GM19099 (cell line): ENCODE data around the gene PRDM11.

Experiments used
- POLR2A ChIP-seq: IDR thresholded peaks from 3 replicates; pipeline ENCODE4 v1.6.1; 2011; ENCODE audit warnings: low read depth; ENCODE audit not compliant: insufficient read length; ENCODE audit errors: extremely low read depth

The PRDM11 gene

GRCh38 chr11:45246241-45246640, 99.8 kb downstream of the PRDM11 start:
- TF ChIP-seq POLR2A = no peak

GRCh38 chr11:45247433-45247832, 101.0 kb downstream of the PRDM11 start:
- TF ChIP-seq POLR2A = no peak

- no peak for TF ChIP-seq POLR2A
These were observed 102.1 kb downstream of the PRDM11 start for GRCh38 chr11:45248501-45249011.

GRCh38 chr11:45250035-45250718, 103.7 kb downstream of the PRDM11 start:
- no peak for TF ChIP-seq POLR2A

GRCh38 chr11:45252134-45252856, 105.9 kb downstream of the PRDM11 start:
- TF ChIP-seq POLR2A = no peak

- TF ChIP-seq POLR2A = no peak
These were observed 106.4 kb downstream of the PRDM11 start for GRCh38 chr11:45252877-45253276.

- no peak for TF ChIP-seq POLR2A
These were observed 107.2 kb downstream of the PRDM11 start for GRCh38 chr11:45253640-45254039.

- TF ChIP-seq POLR2A = no peak
These were observed 107.6 kb downstream of the PRDM11 start for GRCh38 chr11:45254070-45254469.

GRCh38 chr11:45258982-45259530, 112.6 kb downstream of the PRDM11 start:
- no peak for TF ChIP-seq POLR2A

- TF ChIP-seq POLR2A = no peak
These were observed 113.2 kb downstream of the PRDM11 start for GRCh38 chr11:45259592-45259991.

- TF ChIP-seq POLR2A = no peak
These were observed 113.6 kb downstream of the PRDM11 start for GRCh38 chr11:45260071-45260470.

GRCh38 chr11:45262900-45263299, 116.5 kb downstream of the PRDM11 start:
- TF ChIP-seq POLR2A = no peak

GRCh38 chr11:45263773-45264172, 117.3 kb downstream of the PRDM11 start:
- no peak for TF ChIP-seq POLR2A

- TF ChIP-seq POLR2A = no peak
These were observed 118.5 kb downstream of the PRDM11 start for GRCh38 chr11:45264839-45265515.

GRCh38 chr11:45265969-45266675, 119.7 kb downstream of the PRDM11 start:
- TF ChIP-seq POLR2A = no peak
